Measurements from ENCODE around the gene CBR3.

Gene CBR3

DNA sequence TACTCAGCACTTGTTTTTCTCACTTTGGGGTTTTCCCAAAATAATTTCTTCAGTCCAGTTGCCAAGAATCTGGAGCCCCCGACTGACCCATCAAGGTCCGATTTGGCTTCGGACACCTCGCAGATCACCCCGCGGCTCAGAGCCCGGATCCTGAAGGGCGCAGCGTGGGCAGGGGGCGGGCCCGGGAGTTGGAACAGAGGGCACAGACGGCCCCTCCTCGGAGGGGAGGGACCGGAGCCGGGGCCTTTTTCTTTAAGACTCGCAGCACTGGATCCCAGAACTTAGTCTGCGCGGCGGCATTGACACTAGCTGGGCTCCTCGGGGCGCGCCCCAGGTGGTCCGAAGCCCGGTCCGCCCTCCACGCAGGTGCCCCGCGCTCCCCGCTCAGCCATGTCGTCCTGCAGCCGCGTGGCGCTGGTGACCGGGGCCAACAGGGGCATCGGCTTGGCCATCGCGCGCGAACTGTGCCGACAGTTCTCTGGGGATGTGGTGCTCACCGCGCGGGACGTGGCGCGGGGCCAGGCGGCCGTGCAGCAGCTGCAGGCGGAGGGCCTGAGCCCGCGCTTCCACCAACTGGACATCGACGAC is at the start of gene CBR3:
CBR3 (plus strand) TSS at position 277 of the 588 bp plus-strand sequence; CDS start at position 391, 114 bp downstream.
- H3K4me3 ChIP-seq (ENCODE audit: low read depth, low read length): peak within 1 kb of the TSS; percentile 65

DNA sequence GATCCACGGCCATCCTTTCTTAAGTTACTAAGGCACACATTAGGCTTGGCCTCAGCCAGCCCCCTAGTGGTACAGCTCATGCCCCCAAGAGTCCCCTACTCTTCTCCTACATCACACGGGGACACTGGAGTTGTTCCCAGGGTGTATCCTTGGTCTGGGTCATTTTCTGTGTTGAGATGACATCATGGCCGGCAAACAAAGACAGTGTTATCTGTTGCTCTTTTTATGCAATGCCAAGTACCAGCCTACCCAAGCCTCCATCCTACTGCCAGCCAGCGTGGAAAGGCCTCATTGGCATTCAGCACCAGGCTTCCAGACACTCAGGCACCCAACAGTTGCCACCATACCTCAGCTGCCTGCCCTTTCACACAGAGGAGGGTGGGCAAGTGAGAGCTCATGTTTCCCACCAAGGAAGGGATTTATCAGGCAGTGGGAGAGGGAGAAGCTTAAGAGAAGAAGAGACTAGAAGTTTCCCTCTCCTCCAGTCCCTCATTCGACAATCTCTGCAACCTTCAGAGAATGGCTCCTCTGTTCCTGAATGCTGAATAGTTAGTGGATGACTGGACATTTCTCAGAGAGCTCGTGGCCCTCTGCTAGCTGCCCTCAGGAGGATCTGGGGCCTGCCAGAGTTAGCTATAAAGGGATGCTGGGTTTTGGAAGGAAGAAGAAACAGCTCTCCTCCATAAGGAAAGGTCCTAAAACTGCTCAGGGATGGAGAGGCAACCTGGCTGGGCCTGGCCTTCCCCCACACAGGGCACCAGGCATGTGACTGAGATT is 47.3 kb upstream of the CBR3 start:
- H3K4me3 ChIP-seq (ENCODE audit: low read depth, low read length): no peak overlapping the region
- no peak for DNase-seq (ENCODE audit: low read depth)
- peak; percentile 13 for TF ChIP-seq CTCF (IDR thresholded peaks at IDR 0.05; ENCODE audit: insufficient read depth, low read depth, low read length, missing control alignments)

More for the DNA sequence above, at the start of gene CBR3:
- TF ChIP-seq CTCF (IDR thresholded peaks at IDR 0.05; ENCODE audit: insufficient read depth, low read depth, low read length, missing control alignments): no peak
- DNase-seq (ENCODE audit: low read depth): no peak

DNA sequence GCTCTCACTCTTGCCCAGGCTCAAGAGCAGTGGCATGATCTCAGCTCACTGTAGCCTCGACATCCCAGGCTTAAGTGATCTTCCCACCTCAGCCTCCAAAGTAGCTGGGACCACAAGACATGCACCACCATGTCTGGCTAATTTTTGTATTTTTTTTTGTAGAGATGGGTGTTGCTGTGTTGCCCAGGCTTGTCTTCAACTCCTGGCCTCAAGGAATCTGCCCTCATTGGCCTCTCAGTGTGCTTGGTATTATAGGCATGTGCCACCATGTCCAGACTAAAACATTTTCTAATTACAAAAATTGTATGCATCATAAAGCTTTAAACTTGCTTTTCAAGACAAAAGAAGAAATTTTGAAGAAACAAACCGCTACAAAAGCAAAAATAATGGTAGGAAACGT is 44.9 kb upstream of the CBR3 start:
- DNase-seq (ENCODE audit: low read depth): no peak
- no peak for TF ChIP-seq CTCF (IDR thresholded peaks at IDR 0.05; ENCODE audit: insufficient read depth, low read depth, low read length, missing control alignments)
- no peak overlapping the region for H3K4me3 ChIP-seq (ENCODE audit: low read depth, low read length)

DNA sequence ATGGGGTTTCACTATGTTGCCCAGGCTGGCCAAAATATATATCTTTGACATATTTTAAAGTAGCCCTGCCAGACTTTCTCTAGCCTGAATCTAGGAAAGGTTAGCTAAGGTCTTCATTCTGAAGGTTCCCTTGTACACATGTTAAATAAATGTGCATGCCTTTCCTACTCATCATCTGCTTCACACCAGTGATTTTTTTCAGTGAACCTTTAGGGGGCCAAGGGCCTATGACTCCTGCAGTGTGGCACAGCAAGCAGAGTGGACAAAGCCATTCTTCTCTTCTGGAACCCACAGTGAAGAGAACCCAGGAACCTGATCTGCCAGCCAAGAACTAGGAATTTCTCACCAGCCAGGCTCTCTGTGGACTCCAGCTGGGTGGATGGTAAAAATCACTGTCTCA is 42.2 kb upstream of the CBR3 start:
- H3K4me3 ChIP-seq (ENCODE audit: low read depth, low read length): no peak overlapping the region
- TF ChIP-seq CTCF (IDR thresholded peaks at IDR 0.05; ENCODE audit: insufficient read depth, low read depth, low read length, missing control alignments): no peak
- no peak for DNase-seq (ENCODE audit: low read depth)

GRCh38 chr21:36093512-36093911 is 41.4 kb upstream of the CBR3 start:
- no peak for TF ChIP-seq CTCF (IDR thresholded peaks at IDR 0.05; ENCODE audit: insufficient read depth, low read depth, low read length, missing control alignments)
- no peak overlapping the region for H3K4me3 ChIP-seq (ENCODE audit: low read depth, low read length)
- DNase-seq (ENCODE audit: low read depth): no peak

GRCh38 chr21:36096398-36097290 is 38.2 kb upstream of the CBR3 start:
- TF ChIP-seq CTCF (IDR thresholded peaks at IDR 0.05; ENCODE audit: insufficient read depth, low read depth, low read length, missing control alignments): no peak
- H3K4me3 ChIP-seq (ENCODE audit: low read depth, low read length): no peak overlapping the region
- no peak for DNase-seq (ENCODE audit: low read depth)

Data from GM12865 (cell line).